ENCODE measurements around the gene KANK3. TPM values are rescaled to one million over a fixed set of nuclear protein-coding genes. Genes with fewer than 3 reads are reported as not detected.

The KANK3 gene
- total and polyA plus RNA-seq, 2 of the 8 experiments (the other 6 are each of a cell fraction or from before 2014, with no cell fraction given): 2.5 to 4.2 TPM

- TF ChIP-seq SIN3A (conservative IDR thresholded peaks at IDR 0.05 in 1 of 2, IDR thresholded peaks at IDR 0.05 in 1 of 2; ENCODE audit: low read depth in 1 of 2, low read length in 2 of 2): no peak
- no peak for TF ChIP-seq TAF7 (optimal IDR thresholded peaks at IDR 0.05; ENCODE audit: borderline replicate concordance, low read depth, low read length)
- TF ChIP-seq NRF1 (IDR thresholded peaks at IDR 0.05; ENCODE audit: low read depth, low read length): no peak
- TF ChIP-seq NANOG (IDR thresholded peaks at IDR 0.05; ENCODE audit: insufficient read depth, low read depth, low read length, poor library complexity, severe bottlenecking): no peak
- no peak for TF ChIP-seq SP4 (IDR thresholded peaks at IDR 0.05; ENCODE audit: low read length)
- TF ChIP-seq SIRT6 (IDR thresholded peaks at IDR 0.05; ENCODE audit: low read length): no peak
Measured at GRCh38 chr19:8325454-8325853, 17.6 kb downstream of the KANK3 start (continued).
